HepG2 (cell line): ENCODE data around the gene TOP2A. TPM values are rescaled to one million over a fixed set of nuclear protein-coding genes. Genes with fewer than 3 reads are reported as not detected.

Experiments used
- BORCS8-MEF2B ChIP-seq: sonication (generic); formaldehyde crosslinking; IDR thresholded peaks from 2 replicates; pipeline ENCODE4 v1.8.0; 2022; ENCODE audit warnings: mild to moderate bottlenecking, missing genetic modification reagents
- DR1 ChIP-seq: sonication (generic); formaldehyde crosslinking; IDR thresholded peaks from 2 replicates; pipeline ENCODE4 v1.8.0; 2021; ENCODE audit warnings: mild to moderate bottlenecking, missing genetic modification reagents, inconsistent platforms
- FOSL2 ChIP-seq: sonication (generic); formaldehyde crosslinking; IDR thresholded peaks from 2 replicates; pipeline ENCODE4 v1.4.0; 2020; ENCODE audit warnings: missing genetic modification reagents
- GABPB1 ChIP-seq: IDR thresholded peaks from 2 replicates; pipeline ENCODE4 v1.6.1; 2016; ENCODE audit warnings: mild to moderate bottlenecking, missing genetic modification reagents, moderate library complexity, missing compliant biosample characterization
- HHEX ChIP-seq: IDR thresholded peaks from 2 replicates; pipeline ENCODE4 v1.6.1; 2016; ENCODE audit warnings: control low read depth
- HMGXB4 ChIP-seq, 2 experiments: sonication (generic) in 1 of 2; formaldehyde crosslinking in 1 of 2; IDR thresholded peaks; 2 replicates each; pipeline versions ENCODE4 v1.4.0 to v1.6.1; 2018 to 2020; ENCODE audit warnings: missing genetic modification reagents in 2 of 2, borderline replicate concordance in 1 of 2, low read depth in 1 of 2, mild to moderate bottlenecking in 1 of 2, missing biosample characterization in 1 of 2
- IRX3 ChIP-seq: sonication (generic); formaldehyde crosslinking; IDR thresholded peaks from 2 replicates; pipeline ENCODE4 v1.8.1; 2023; ENCODE audit warnings: mild to moderate bottlenecking, low read depth, missing genetic modification reagents, borderline replicate concordance
- MAZ ChIP-seq, 2 experiments: sonication (generic) in 1 of 2; formaldehyde crosslinking in 1 of 2; IDR thresholded peaks; 2 replicates each; pipeline versions ENCODE4 v1.5.0 to v1.6.1; 2012 to 2020; ENCODE audit warnings: low read depth in 2 of 2, mild to moderate bottlenecking in 2 of 2, borderline replicate concordance in 1 of 2, improper control_type of control experiment in 1 of 2, low read length in 1 of 2, missing genetic modification reagents in 1 of 2, moderate library complexity in 1 of 2
- NFKB2 ChIP-seq: sonication (generic); formaldehyde crosslinking; IDR thresholded peaks from 2 replicates; pipeline ENCODE4 v1.4.0; 2020; ENCODE audit warnings: missing genetic modification reagents, borderline replicate concordance
- PAX8 ChIP-seq: sonication (generic); formaldehyde crosslinking; IDR thresholded peaks from 2 replicates; pipeline ENCODE4 v1.8.0; 2022; ENCODE audit warnings: mild to moderate bottlenecking, missing genetic modification reagents, borderline replicate concordance
- PREB ChIP-seq: sonication (generic); formaldehyde crosslinking; IDR thresholded peaks from 2 replicates; pipeline ENCODE4 v1.4.0; 2020; ENCODE audit warnings: missing genetic modification reagents
- PTBP1 ChIP-seq: fragments of 200-400 bp; formaldehyde crosslinking; IDR thresholded peaks from 2 replicates; pipeline ENCODE4 v1.6.1; 2018; ENCODE audit warnings: low read length, low read depth; ENCODE audit not compliant: poor library complexity, severe bottlenecking
- RARG ChIP-seq: sonication (generic); formaldehyde crosslinking; IDR thresholded peaks from 2 replicates; pipeline ENCODE4 v1.4.0; 2020; ENCODE audit warnings: low read depth, mild to moderate bottlenecking, missing genetic modification reagents
- SRSF1 ChIP-seq: fragments of 200-400 bp; formaldehyde crosslinking; optimal IDR thresholded peaks from 2 replicates; pipeline ENCODE3; 2017; ENCODE audit warnings: mild to moderate bottlenecking, low read depth, low read length, moderate library complexity
- SUZ12 ChIP-seq: fragments of 150-350 bp; IDR thresholded peaks from 2 replicates; pipeline ENCODE4 v1.6.1; 2014; ENCODE audit warnings: low read depth, low read length
- TOE1 ChIP-seq: sonication (generic); formaldehyde crosslinking; IDR thresholded peaks from 2 replicates; pipeline ENCODE4 v1.4.0; 2020; ENCODE audit warnings: mild to moderate bottlenecking, missing genetic modification reagents
- ZNF354B ChIP-seq: sonication (generic); formaldehyde crosslinking; IDR thresholded peaks from 2 replicates; pipeline ENCODE4 v1.8.0; 2022; ENCODE audit warnings: mild to moderate bottlenecking, missing genetic modification reagents
- ZNF382 ChIP-seq: sonication (generic); formaldehyde crosslinking; IDR thresholded peaks from 2 replicates; pipeline ENCODE4 v1.5.0; 2020; ENCODE audit warnings: missing genetic modification reagents, mild to moderate bottlenecking, borderline replicate concordance
- ZNF460 ChIP-seq: sonication (generic); formaldehyde crosslinking; IDR thresholded peaks from 2 replicates; pipeline ENCODE4 v1.5.1; 2020; ENCODE audit warnings: missing genetic modification reagents, mild to moderate bottlenecking, borderline replicate concordance
- ZNF746 ChIP-seq: sonication (generic); formaldehyde crosslinking; IDR thresholded peaks from 2 replicates; pipeline ENCODE4 v1.8.0; 2022; ENCODE audit warnings: mild to moderate bottlenecking, missing genetic modification reagents
- polyA plus RNA-seq, 8 experiments: library from polyadenylated mRNA; depleted of rRNA in 3 of 8; stranded (reverse) in 7 of 8; unstranded in 1 of 8; fragments of >200 nt; fragmentation: Illumina TruSeq in 4 of 8; extraction: Trizol in 4 of 8; gene quantifications; 2 replicates each; pipeline versions ENCODE4 v1.2.1 to v1.2.3, GENCODE V29; 2011 to 2016; ENCODE audit warnings: low read depth in 4 of 8, missing spikeins in 1 of 8, mixed read lengths in 1 of 8; ENCODE audit not compliant: insufficient read depth in 1 of 8
- total RNA-seq, 5 experiments: library from RNA; depleted of rRNA; stranded (reverse); fragments of >200 nt; fragmentation: Illumina TruSeq; extraction: Trizol; gene quantifications; 2 replicates each; pipeline ENCODE4 v1.2.3, GENCODE V29; 2016; ENCODE audit warnings: low read depth in 1 of 5
- TF ChIP-seq, protein P1 (sequence below): sonication (generic); formaldehyde crosslinking; IDR thresholded peaks from 2 replicates; pipeline ENCODE4 v1.9.0; 2021; ENCODE audit warnings: mild to moderate bottlenecking, missing genetic modification reagents

The TOP2A gene
- total and polyA plus RNA-seq, 2 of the 13 experiments (the other 11 are each of a cell fraction or from before 2014, with no cell fraction given): 108 to 327 TPM

- no peak for TF ChIP-seq HHEX
- peak; percentile 42; the same call in 1 of the 2 replicates for TF ChIP-seq MAZ (IDR thresholded peaks at IDR 0.05; ENCODE audit: borderline replicate concordance, low read depth, low read length)
- TF ChIP-seq MAZ (CRISPR knock-in tag; IDR thresholded peaks at IDR 0.05; ENCODE audit: low read depth): peak; percentile 93
- no peak; the same call in 1 of the 2 replicates for TF ChIP-seq ZNF460 (CRISPR knock-in tag)
- TF ChIP-seq, protein P1, sequence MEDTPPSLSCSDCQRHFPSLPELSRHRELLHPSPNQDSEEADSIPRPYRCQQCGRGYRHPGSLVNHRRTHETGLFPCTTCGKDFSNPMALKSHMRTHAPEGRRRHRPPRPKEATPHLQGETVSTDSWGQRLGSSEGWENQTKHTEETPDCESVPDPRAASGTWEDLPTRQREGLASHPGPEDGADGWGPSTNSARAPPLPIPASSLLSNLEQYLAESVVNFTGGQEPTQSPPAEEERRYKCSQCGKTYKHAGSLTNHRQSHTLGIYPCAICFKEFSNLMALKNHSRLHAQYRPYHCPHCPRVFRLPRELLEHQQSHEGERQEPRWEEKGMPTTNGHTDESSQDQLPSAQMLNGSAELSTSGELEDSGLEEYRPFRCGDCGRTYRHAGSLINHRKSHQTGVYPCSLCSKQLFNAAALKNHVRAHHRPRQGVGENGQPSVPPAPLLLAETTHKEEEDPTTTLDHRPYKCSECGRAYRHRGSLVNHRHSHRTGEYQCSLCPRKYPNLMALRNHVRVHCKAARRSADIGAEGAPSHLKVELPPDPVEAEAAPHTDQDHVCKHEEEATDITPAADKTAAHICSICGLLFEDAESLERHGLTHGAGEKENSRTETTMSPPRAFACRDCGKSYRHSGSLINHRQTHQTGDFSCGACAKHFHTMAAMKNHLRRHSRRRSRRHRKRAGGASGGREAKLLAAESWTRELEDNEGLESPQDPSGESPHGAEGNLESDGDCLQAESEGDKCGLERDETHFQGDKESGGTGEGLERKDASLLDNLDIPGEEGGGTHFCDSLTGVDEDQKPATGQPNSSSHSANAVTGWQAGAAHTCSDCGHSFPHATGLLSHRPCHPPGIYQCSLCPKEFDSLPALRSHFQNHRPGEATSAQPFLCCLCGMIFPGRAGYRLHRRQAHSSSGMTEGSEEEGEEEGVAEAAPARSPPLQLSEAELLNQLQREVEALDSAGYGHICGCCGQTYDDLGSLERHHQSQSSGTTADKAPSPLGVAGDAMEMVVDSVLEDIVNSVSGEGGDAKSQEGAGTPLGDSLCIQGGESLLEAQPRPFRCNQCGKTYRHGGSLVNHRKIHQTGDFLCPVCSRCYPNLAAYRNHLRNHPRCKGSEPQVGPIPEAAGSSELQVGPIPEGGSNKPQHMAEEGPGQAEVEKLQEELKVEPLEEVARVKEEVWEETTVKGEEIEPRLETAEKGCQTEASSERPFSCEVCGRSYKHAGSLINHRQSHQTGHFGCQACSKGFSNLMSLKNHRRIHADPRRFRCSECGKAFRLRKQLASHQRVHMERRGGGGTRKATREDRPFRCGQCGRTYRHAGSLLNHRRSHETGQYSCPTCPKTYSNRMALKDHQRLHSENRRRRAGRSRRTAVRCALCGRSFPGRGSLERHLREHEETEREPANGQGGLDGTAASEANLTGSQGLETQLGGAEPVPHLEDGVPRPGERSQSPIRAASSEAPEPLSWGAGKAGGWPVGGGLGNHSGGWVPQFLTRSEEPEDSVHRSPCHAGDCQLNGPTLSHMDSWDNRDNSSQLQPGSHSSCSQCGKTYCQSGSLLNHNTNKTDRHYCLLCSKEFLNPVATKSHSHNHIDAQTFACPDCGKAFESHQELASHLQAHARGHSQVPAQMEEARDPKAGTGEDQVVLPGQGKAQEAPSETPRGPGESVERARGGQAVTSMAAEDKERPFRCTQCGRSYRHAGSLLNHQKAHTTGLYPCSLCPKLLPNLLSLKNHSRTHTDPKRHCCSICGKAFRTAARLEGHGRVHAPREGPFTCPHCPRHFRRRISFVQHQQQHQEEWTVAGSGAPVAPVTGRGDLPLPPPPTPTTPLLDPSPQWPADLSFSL (CRISPR knock-in tag): peak; percentile 78; the same call in 1 of the 2 replicates
- peak; percentile 98 to 99 for TF ChIP-seq HMGXB4 (CRISPR knock-in tag; IDR thresholded peaks at IDR 0.05; ENCODE audit: borderline replicate concordance in 1 of 2, low read depth in 1 of 2)
- no peak for TF ChIP-seq RARG (CRISPR knock-in tag)
- TF ChIP-seq PTBP1: no peak
- peak; percentile 83; the same call in 1 of the 2 replicates for TF ChIP-seq ZNF746
- peak; percentile 75 for TF ChIP-seq DR1 (CRISPR knock-in tag)
- no peak for TF ChIP-seq ZNF382 (CRISPR knock-in tag)
- peak; percentile 94; the same call in 1 of the 2 replicates for TF ChIP-seq IRX3 (CRISPR knock-in tag)
- no peak for TF ChIP-seq SUZ12
- TF ChIP-seq GABPB1 (CRISPR knock-in tag): peak; percentile 93
- no peak for TF ChIP-seq ZNF354B (CRISPR knock-in tag)
- TF ChIP-seq PAX8: no peak
- TF ChIP-seq BORCS8-MEF2B: peak; percentile 97
- TF ChIP-seq NFKB2 (CRISPR knock-in tag): peak; percentile 98; the same call in 1 of the 2 replicates
- TF ChIP-seq TOE1 (CRISPR knock-in tag): peak; percentile 81; the same call in 1 of the 2 replicates
- TF ChIP-seq FOSL2 (CRISPR knock-in tag): no peak; the same call in 1 of the 2 replicates
- TF ChIP-seq SRSF1: no peak
- TF ChIP-seq PREB (CRISPR knock-in tag): 0 out of 2 replicates have a peak, but pooled peaks have one; percentile 15
These were observed 55.0 kb downstream of the TOP2A start (continued) for GRCh38 chr17:40362696-40363110.
